HG03064 (cell line): ENCODE data around the gene C1orf56.

Experiments used
- ATAC-seq: cut with Tn5 transposase; IDR thresholded peaks from one replicate; pipeline ENCODE4 v1.9.1; 2021; ENCODE audit warnings: low read depth; ENCODE audit not compliant: unreplicated experiment

The C1orf56 gene

GRCh38 chr1:151024540-151025146, 22.9 kb upstream of the C1orf56 start:
- no peak for ATAC-seq

DNA sequence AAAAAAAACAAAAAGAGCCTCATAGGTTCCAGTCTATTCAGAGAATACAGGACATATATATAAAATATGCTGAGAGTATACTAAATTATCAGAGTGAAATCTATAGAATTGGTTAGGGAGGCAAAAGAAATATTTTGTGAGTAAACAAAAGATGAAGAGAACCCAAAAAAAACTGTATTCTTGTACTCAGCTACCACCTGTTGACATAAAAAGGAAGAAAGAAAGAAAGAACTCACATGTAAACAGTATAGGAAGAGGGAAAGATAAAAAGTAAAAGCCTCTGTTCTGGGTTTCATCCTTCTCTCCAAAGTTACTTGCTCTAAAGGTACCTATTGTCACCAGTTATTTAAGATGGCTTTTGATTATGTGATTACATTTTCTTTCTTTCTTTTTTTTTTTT, 21.1 kb upstream of the C1orf56 start:
- no peak for ATAC-seq

DNA sequence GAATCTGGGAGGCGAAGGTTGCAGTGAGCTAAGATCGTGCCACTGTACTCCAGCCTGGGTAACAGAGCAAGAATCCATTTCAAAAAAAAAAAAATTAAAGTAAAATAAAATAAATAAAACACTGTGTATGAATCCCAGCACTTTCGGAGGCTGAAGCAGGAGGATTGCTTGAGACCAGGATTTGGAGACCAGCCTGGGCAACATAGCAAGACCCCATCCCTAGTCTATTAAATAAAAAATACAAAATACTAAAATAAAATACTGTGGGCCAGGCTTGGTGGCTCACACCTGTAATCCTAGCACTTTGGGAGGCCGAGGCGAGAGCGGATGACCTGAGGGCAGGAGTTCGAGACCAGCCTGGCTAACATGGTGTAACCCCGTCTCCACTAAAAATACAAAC, 15.4 kb upstream of the C1orf56 start:
- no peak for ATAC-seq

- ATAC-seq = no peak
Observed at GRCh38 chr1:151035167-151035566, 12.4 kb upstream of the C1orf56 start.

- no peak for ATAC-seq
Observed at GRCh38 chr1:151036356-151036755, 11.2 kb upstream of the C1orf56 start, which contains the start of gene BNIPL. Gene BNIPL (plus strand): TSS chr1:151036586. CDS start chr1:151036726, 140 bp downstream.

DNA sequence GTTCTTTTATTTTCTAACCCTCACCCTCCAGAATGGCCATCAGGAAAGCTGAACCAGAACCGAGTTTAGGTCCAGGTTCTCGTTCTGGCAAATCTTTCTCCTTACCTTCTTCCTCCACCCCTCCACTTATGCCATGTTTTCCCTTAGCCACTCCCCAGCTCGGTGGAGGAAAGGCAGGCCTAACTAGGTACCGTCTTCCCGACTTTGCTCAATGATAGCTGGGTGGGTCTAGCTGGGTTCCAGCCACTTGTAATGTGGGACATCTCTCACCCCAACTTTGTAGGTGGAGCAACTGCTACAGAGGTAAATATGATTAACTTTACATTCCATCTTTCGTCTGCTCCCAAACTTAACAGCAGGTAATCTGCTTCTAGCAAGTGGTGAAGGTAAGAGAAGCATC, 10.5 kb upstream of the C1orf56 start:
- no peak for ATAC-seq

DNA sequence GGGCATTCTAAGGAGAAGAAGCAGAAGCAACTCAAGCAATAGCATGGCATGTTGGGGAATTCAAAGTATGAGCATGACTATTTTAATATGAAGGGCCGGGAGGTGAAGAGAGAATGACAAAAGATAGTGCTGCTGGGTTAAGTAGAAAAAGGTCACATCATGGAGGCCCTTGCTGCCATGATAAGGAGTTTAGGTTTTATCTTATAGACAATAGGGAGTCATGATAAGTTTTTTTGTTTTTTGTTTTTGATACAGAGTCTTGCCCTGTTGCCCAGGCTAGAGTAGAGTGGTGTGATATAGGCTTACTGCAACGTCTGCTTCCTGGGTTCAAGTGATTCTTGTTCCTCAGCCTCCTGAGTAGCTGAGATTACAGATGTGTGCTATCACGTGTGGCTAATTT, 8.0 kb upstream of the C1orf56 start:
- ATAC-seq = no peak

DNA sequence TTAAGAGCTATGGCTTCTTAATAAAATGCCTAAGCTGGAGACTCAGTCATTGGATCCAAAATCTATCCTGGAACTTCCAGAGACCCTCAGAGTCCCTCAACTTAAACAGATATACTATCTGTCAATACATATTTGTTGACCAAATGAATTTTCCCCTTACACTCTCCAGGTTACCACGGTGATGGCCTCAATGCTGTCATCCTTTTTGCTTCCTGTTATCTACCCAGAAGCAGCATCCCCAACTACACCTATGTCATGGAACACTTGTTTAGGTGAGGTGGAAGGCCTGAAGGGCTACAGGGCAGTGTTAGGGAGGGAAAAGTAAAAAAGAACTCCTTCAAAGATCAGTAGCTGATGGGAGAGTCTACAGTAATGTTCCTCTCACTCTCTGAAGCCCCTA, 4.4 kb upstream of the C1orf56 start:
- ATAC-seq = no peak

- no peak for ATAC-seq
Observed at GRCh38 chr1:151047925-151048644, 534 bp downstream of the C1orf56 start.

DNA sequence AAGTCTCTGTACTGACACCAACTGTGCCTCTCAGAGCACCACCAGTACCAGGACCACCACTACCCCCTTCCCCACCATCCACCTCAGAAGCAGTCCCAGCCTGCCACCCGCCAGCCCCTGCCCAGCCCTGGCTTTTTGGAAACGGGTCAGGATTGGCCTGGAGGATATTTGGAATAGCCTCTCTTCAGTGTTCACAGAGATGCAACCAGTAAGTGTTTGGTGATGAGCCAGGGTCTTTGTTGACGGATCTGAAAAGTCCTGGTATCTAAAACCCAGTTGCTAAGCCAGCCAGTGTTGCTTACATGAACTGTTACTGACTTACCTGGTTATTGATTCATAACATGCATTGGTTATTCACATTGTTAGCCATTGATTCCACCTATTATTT, 1.1 kb downstream of the C1orf56 start:
- no peak for ATAC-seq

DNA sequence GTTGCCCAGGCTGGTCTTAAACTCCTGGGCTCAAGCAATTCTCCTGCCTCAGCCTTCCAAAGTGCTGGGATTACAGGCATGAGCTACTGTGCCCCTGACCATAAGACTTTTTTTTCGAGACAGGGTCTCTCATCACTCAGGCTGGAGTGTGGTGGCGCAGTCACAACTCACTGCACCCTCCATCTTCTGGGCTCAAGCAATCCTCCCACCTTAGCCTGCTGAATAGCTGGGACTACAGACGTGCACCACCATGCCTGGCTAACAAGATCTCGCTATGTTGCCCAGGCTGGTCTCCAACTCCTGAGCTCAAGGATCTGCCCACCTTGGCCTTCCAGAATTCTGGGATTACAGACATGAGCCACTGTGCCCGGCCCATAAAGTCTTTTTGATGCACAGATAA, 1.9 kb downstream of the C1orf56 start:
- ATAC-seq = no peak

DNA sequence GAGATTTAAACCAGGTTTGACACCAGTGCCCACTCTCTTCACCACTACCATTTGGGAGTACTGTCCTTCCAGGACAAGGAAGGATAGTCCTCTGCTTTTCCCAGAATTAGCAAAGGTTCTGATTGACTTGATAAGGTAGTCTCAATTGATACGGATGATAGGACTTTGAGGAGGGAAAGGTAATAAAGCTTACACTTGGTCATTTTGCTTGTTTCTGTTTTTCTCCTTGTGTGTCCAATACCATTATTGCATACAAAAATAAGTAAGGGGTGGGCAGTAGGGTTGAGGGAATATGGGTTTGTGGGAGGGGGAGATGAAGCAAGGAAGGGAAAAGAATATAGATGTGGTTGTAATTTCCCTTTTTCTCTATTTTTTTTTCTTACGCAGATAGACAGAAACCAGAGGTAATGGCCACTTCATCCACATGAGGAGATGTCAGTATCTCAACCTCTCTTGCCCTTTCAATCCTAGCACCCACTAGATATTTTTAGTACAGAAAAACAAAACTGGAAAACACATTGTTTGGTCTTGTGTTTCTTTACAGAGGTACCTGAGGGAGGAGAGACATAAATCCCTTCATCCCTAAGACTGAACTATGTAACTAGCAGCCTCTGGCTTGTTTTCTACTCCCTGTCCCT, 2.6 kb downstream of the C1orf56 start:
- ATAC-seq = no peak

DNA sequence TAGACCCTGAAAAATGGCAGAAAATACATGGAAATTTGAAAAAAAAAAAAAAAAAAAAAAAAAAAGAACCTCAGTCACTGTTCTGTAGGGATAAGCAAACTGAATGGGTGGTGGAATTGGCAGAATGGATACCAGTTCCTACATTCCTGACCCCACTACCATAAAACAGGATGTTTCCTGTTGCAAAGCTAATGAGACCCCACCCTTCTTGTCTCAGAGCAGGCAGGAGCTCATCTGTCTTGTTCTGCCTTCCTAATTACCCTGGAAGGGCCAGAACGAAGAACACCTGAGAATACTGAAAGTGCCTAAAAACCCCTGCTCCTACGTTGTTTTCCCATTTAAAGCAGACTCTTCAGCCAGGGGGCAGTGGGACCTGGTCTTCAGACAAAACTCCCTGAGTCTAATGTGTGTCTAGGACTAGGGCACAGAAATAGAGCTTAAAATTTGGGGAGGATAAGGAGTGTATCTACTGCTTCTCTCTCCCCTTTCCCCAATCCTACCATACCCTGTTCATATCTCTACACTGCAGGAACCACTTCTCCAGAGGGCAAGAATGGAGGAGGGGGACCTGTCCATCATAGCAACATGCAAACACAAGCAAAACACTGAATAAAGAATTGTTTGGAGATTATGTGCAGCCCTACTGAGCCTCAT, 3.9 kb downstream of the C1orf56 start:
- ATAC-seq = no peak

DNA sequence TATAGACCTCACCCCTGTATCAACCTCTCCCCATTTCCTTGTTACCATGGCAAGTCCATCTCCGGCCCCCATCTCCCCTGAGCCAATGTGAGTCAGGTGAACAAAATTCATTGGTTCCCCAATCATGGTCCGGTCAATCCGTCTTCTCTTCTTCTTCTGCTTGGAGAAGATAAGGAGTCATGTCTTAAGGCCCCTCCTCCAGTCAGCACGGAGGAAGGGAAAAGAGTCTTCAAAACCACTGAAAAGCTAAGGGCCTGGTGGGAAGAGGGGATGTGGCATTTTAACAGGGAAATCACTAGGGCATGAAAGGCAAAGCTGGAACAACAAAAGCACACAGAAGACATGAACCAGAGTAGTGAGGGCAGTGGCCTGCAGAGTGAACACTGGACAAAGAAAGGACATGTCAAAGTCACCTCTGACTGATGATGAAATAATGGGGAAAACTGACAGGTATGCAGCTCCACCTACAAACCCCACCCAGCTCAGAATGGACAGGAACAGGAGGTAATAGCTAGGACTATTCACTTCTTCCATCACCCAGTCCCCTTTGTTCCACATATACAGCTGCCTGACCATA, 7.5 kb downstream of the C1orf56 start:
- ATAC-seq = no peak

DNA sequence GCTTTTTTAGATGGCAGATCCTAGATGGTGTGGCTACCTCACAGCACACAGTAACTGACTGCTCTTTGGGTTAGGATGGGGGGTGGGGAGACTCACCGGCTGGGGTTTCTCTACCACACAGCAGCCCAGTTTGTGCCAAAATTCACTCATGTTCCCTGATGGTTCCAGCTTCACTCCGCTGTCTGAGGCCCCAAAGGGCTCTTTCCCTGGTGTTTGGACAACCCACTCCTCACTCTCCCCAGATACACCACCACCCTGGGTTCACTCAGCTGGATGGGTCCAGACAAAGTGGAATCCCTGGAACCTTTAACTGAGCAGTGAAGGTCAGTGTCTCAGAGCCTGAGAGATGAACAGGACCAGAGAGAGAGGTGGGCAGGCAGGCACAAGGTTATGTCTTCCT, 8.0 kb downstream of the C1orf56 start:
- ATAC-seq = no peak

GRCh38 chr1:151056149-151056548, 8.6 kb downstream of the C1orf56 start:
- ATAC-seq = no peak

DNA sequence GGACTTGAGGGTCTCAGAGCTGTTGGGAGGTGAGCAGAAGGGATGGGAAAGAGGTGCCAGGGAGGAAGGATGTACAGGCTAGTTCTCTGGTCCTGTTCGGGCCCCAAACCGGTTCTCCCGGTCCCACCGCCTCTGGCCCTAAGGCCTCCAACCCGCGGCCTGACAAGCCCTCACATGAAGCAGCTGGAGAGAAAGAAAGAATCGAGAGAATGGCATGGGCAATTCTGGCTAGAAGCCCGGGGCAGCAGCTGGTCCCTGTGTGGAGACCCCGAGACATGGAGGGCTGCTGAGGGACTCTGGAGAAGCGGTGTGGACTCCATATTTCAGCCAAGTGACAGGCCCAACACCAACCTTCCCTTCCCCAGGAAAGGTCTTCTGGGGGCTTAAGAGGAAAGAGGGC, 11.1 kb downstream of the C1orf56 start:
- no peak for ATAC-seq

GRCh38 chr1:151059109-151060006, 11.8 kb downstream of the C1orf56 start, which contains the start of gene CDC42SE1:
Gene CDC42SE1 (minus strand): TSS chr1:151059622. CDS start chr1:151055730, 3,892 bp downstream.
- peak; percentile 71 for ATAC-seq

DNA sequence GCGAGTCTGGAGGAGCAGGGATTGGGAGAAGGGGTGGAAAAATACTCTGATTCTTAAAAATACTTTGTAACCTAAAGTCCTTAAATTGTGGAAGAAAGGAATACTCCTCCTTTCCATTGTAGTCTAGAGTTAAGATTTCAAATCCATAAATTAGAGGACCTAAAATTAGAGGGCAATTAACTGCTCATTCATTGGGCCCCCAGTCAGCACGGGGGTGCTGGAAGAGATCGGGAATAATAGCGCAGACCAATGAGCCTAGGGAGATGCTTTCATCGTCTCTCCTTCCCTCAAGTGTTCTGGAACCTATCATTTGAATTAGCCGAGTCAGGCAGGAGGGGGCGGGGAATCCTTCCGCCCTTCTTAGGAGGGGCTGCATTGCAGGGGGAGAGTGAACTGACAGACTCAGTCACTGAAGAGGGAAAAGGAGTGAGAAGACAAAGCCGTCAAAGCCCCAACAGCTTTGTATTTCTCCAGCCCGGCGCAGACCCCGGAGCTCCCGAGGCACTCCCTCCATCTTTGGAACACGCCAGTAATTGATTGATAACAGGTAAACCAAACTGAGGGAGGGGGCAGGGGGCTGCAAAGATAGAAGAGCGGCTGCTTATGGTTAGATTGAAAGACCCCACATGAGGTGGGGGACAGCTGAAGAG, 12.6 kb downstream of the C1orf56 start, which contains the start of gene MLLT11:
Gene MLLT11 (plus strand): TSS at position 391 of the 650 bp plus-strand sequence. CDS start 6,828 bp downstream, outside the sequence.
- no peak for ATAC-seq
